Hippocampal formation (tissue), 2 donors: ENCODE data around the gene SLC26A3.
A peak's percentile ranks its signal among the peaks of the same experiment; 100 is the strongest.

ENCODE experiments used
- DNase-seq, 2 donors: peaks; one replicate each; lab custom pipeline; 2025; lab: John Stamatoyannopoulos, UW

Gene SLC26A3

GRCh38 chr7:107746006-107746405 is 57.0 kb downstream of the SLC26A3 start:
- DNase-seq = no peak

- no peak for DNase-seq
Observed at GRCh38 chr7:107744345-107744750, 58.7 kb downstream of the SLC26A3 start.

GRCh38 chr7:107743567-107744344 is 59.3 kb downstream of the SLC26A3 start, which contains the start of gene CBLL1:
TSS of gene CBLL1 (plus strand) at chr7:107744142. CDS start at chr7:107744164, 22 bp downstream.
- peak; percentile 96 to 97 for DNase-seq

GRCh38 chr7:107742678-107743566 is 60.1 kb downstream of the SLC26A3 start:
- DNase-seq = peak; percentile 61 to 66

- no peak for DNase-seq
Observed at GRCh38 chr7:107728276-107728675, 74.7 kb downstream of the SLC26A3 start.

- no peak for DNase-seq
Observed at GRCh38 chr7:107726356-107727130, 76.5 kb downstream of the SLC26A3 start.

- peak in 1 of 2 donors; percentile 50 for DNase-seq
Observed at GRCh38 chr7:107725138-107725740, 77.8 kb downstream of the SLC26A3 start.

GRCh38 chr7:107723255-107723654 is 79.8 kb downstream of the SLC26A3 start:
- no peak for DNase-seq

- DNase-seq = no peak
Observed at GRCh38 chr7:107721286-107721685, 81.7 kb downstream of the SLC26A3 start.

GRCh38 chr7:107718456-107719193 is 84.4 kb downstream of the SLC26A3 start:
- no peak for DNase-seq

- DNase-seq = no peak
Observed at GRCh38 chr7:107715531-107715930, 87.5 kb downstream of the SLC26A3 start.
